Measurements from ENCODE around the gene REXO1. TPM values are rescaled to one million over a fixed set of nuclear protein-coding genes. Genes with fewer than 3 reads are reported as not detected.

REXO1 gene
- total and polyA plus RNA-seq, 2 experiments from 2014 or later = 20.2 to 90.1 TPM

GRCh38 chr19:1829958-1830357 is 18.3 kb downstream of the REXO1 start:
- H3K4me1 Mint-ChIP-seq = peaks cover 6% of the 10 kb centered on the region; the same call in 2 of the 3 replicates
- H3K27ac ChIP-seq (ENCODE audit: low read depth) = no peak overlapping the region
- no peaks in the 10 kb centered on the region for H3K27me3 ChIP-seq (ENCODE audit: insufficient read depth)
- no peak overlapping the region for H3K27ac Mint-ChIP-seq
- ATAC-seq (no peak), DNase-seq (ENCODE audit: low spot score) (no peak)
- no peaks in the 10 kb centered on the region for H3K36me3 ChIP-seq (ENCODE audit: insufficient read depth)
- H3K4me2 ChIP-seq = no peak overlapping the region
- H4K20me1 ChIP-seq (replicated peaks; ENCODE audit: insufficient read depth) = peaks cover 12% of the 10 kb centered on the region
- peaks cover 10% of the 10 kb centered on the region for H3K27me3 Mint-ChIP-seq (ENCODE audit: insufficient read depth, low read depth, poor library complexity)
- peaks cover 8% of the 10 kb centered on the region; the same call in 2 of the 3 replicates for H3K36me3 Mint-ChIP-seq (ENCODE audit: low read depth)
- no peaks in the 10 kb centered on the region for H3K4me1 ChIP-seq (ENCODE audit: insufficient read depth)
- no peak overlapping the region for H3K4me3 Mint-ChIP-seq
- no peak overlapping the region for H2AFZ ChIP-seq
- H3K4me3 ChIP-seq = no peak overlapping the region
- H3F3A ChIP-seq (replicated peaks; ENCODE audit: low read depth) = 0 out of 2 replicates have a peak, but pooled peaks cover 4% of the 10 kb centered on the region
- peaks cover 25% of the 10 kb centered on the region for H3K79me2 ChIP-seq (replicated peaks; ENCODE audit: insufficient read depth)
- H3K9me2 ChIP-seq (ENCODE audit: insufficient read depth) = no peaks in the 10 kb centered on the region
- no peaks in the 10 kb centered on the region for H3K9me3 Mint-ChIP-seq
- no peak for TF ChIP-seq EZH2phosphoT487 (IDR thresholded peaks at IDR 0.05; ENCODE audit: unreplicated experiment)

GRCh38 chr19:1828279-1829238 is 19.7 kb downstream of the REXO1 start:
- Histone ChIP-seq H3K36me3 (ENCODE audit: insufficient read depth) (no peaks in the 10 kb centered on the region), H4K20me1 (replicated peaks; ENCODE audit: insufficient read depth) (peaks cover 12% of the 10 kb centered on the region), H3K27ac (ENCODE audit: low read depth) (no peak overlapping the region), H3F3A (replicated peaks; ENCODE audit: low read depth) (0 out of 2 replicates have a peak, but pooled peaks cover 4% of the 10 kb centered on the region), H3K79me2 (replicated peaks; ENCODE audit: insufficient read depth) (peaks cover 15% of the 10 kb centered on the region; the same call in 1 of the 2 replicates), H3K27me3 (ENCODE audit: insufficient read depth) (no peaks in the 10 kb centered on the region), H3K4me1 (ENCODE audit: insufficient read depth) (no peaks in the 10 kb centered on the region), H3K9me2 (ENCODE audit: insufficient read depth) (no peaks in the 10 kb centered on the region), H3K4me3 (no peak overlapping the region), H2AFZ (no peak overlapping the region), H3K4me2 (no peak overlapping the region)
- DNase-seq (ENCODE audit: low spot score) (no peak), ATAC-seq (no peak)
- no peaks in the 10 kb centered on the region for H3K9me3 Mint-ChIP-seq
- H3K4me3 Mint-ChIP-seq = no peak overlapping the region
- peaks cover 10% of the 10 kb centered on the region for H3K27me3 Mint-ChIP-seq (ENCODE audit: insufficient read depth, low read depth, poor library complexity)
- peaks cover 6% of the 10 kb centered on the region; the same call in 2 of the 3 replicates for H3K4me1 Mint-ChIP-seq
- no peak overlapping the region for H3K27ac Mint-ChIP-seq
- peaks cover 15% of the 10 kb centered on the region for H3K36me3 Mint-ChIP-seq (ENCODE audit: low read depth)
- no peak for TF ChIP-seq EZH2 (IDR thresholded peaks at IDR 0.05; ENCODE audit: low read depth, unreplicated experiment)
- no peak for TF ChIP-seq ZNF331 (CRISPR knock-in tag; IDR thresholded peaks at IDR 0.05; ENCODE audit: low read depth)
- no peak for TF ChIP-seq REST (IDR thresholded peaks at IDR 0.05; ENCODE audit: unreplicated experiment)
- TF ChIP-seq CTCF (conservative IDR thresholded peaks at IDR 0.05; ENCODE audit: low read depth in 2 of 2) = no peak
- TF ChIP-seq ZNF462 (CRISPR knock-in tag; IDR thresholded peaks at IDR 0.05) = no peak
- TF ChIP-seq POLR2AphosphoS5 (IDR thresholded peaks at IDR 0.05; ENCODE audit: low read depth) = no peak
- no peak for TF ChIP-seq JUNB (IDR thresholded peaks at IDR 0.05; ENCODE audit: unreplicated experiment)
